ENCODE measurements around the gene IPCEF1. TPM values are rescaled to one million over a fixed set of nuclear protein-coding genes. Genes with fewer than 3 reads are reported as not detected.

IPCEF1 gene
- total and polyA plus RNA-seq, 3 donors from 2014 or later = 3.6 to 4.8 (median 4.2) TPM

DNA sequence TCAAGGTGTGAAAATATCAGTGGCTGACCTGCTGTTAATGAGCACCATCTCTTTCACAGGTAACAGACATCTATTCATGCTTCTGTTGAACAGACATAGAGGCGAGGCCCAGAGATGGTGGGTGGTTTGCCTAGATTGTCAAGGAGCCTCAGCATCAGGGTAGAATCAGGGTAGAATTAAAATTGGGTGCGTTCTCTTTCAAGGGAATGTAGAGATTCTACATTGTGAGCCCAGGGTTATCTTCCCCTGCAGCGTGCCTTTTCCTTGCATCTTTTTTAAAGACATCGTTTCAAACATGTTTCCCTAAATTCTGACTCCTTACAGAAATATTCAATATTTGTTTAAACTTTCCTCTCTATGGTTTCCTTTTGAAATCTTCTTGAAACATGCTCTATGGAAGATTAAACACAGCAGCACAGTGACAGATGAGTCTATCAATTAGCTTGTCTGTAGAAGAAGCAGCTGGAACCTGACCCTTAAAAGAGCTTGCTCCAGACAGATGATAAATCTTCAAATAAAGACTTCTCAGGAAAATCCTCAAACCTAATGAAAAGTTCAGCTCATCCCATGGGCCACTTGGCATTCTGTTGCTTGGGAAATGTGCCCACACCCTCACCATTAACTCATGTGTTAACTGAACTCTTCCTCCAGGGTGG lies 119.8 kb downstream of the IPCEF1 start:
- intact Hi-C loops (cut with DNase I; ENCODE audit: low total_unique reads) = no loop called here
- 70 to 74% methylated on average over 4 of the region's 4 CpGs for WGBS, 2 donors
- no peak overlapping the region for H3K27ac ChIP-seq
- no peaks in the 10 kb centered on the region for H3K27me3 ChIP-seq
- H3K9me3 ChIP-seq = no peaks in the 10 kb centered on the region
- H3K36me3 ChIP-seq (ENCODE audit: low read depth, missing control alignments) = no peaks in the 10 kb centered on the region
- H3K4me3 ChIP-seq = no peak overlapping the region
- no peaks in the 10 kb centered on the region for H3K4me1 ChIP-seq
- TF ChIP-seq POLR2A (IDR thresholded peaks at IDR 0.05) = no peak
- TF ChIP-seq, protein P1, sequence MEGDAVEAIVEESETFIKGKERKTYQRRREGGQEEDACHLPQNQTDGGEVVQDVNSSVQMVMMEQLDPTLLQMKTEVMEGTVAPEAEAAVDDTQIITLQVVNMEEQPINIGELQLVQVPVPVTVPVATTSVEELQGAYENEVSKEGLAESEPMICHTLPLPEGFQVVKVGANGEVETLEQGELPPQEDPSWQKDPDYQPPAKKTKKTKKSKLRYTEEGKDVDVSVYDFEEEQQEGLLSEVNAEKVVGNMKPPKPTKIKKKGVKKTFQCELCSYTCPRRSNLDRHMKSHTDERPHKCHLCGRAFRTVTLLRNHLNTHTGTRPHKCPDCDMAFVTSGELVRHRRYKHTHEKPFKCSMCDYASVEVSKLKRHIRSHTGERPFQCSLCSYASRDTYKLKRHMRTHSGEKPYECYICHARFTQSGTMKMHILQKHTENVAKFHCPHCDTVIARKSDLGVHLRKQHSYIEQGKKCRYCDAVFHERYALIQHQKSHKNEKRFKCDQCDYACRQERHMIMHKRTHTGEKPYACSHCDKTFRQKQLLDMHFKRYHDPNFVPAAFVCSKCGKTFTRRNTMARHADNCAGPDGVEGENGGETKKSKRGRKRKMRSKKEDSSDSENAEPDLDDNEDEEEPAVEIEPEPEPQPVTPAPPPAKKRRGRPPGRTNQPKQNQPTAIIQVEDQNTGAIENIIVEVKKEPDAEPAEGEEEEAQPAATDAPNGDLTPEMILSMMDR (IDR thresholded peaks at IDR 0.05) = no peak
- no peak for DNase-seq

DNA sequence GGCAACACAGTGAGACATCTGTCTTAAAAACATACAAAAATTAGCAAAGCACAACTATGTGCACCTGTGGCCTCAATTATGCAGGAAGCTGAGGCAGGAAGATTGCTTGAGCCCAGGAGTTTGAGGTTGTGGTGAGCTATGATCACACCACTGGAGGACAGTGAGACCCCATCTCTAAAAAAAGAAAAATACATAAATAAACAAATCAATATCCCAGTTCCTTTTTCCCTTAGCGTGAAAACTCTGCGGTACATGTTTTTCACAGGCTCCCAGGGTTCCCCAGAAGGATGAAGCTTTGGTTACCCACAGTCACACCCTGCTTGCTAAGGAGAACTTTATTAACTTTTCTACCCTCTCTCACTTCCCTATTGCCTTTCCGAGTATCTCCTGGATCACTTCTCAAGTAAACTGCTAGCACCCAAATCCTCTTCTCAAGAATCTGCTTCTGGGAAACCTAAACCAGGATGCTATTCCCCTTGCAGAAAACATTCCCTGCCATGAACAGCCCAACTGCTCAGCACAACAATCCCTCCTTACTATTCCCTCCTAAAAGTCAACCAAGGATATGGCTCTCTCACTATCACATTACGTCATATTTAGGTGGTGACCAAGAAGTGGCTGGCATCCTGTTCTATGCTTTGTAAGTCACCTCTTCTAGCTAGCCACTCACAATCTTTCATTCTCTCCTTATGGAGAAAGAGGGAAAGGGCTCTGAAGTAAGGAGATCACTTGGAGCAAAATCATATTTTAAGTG lies 122.4 kb downstream of the IPCEF1 start:
- no peak overlapping the region for H3K27ac ChIP-seq
- 86 to 87% methylated on average over 4 of the region's 4 CpGs for WGBS, 2 donors
- no peak overlapping the region for H3K4me3 ChIP-seq
- no peak for DNase-seq
- TF ChIP-seq POLR2A (IDR thresholded peaks at IDR 0.05) = no peak
- TF ChIP-seq, protein P1 (IDR thresholded peaks at IDR 0.05) = no peak
- no peaks in the 10 kb centered on the region for H3K36me3 ChIP-seq (ENCODE audit: low read depth, missing control alignments)
- H3K27me3 ChIP-seq = no peaks in the 10 kb centered on the region
- H3K4me1 ChIP-seq = no peaks in the 10 kb centered on the region
- H3K9me3 ChIP-seq = no peaks in the 10 kb centered on the region
- intact Hi-C loops (cut with DNase I; ENCODE audit: low total_unique reads) = no loop called here

DNA sequence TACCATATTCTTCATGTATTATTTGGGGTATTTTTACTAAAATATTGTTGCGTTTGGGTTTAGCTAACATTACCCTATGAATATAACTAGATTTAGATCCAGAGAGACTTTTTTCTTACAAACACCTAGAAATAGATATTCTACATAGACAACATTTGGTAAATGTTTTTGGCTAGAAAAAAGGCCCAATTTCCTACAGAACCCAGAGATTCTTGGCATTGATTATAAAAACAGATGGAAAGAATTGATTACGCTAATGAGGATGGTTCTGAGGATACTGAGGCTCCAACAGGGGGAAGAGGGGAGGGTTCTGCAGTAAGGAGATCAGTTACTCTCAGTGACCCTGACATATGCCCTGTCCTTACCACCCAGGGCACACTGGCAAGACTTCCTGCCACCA lies 123.2 kb downstream of the IPCEF1 start:
- H3K4me3 ChIP-seq = no peak overlapping the region
- no peaks in the 10 kb centered on the region for H3K9me3 ChIP-seq
- H3K27ac ChIP-seq = no peak overlapping the region
- no peak for DNase-seq
- H3K4me1 ChIP-seq = no peaks in the 10 kb centered on the region
- H3K36me3 ChIP-seq (ENCODE audit: low read depth, missing control alignments) = no peaks in the 10 kb centered on the region
- intact Hi-C loops (cut with DNase I; ENCODE audit: low total_unique reads) = no loop called here
- 93 to 96% methylated on average over 2 of the region's 2 CpGs for WGBS, 2 donors
- no peaks in the 10 kb centered on the region for H3K27me3 ChIP-seq
- no peak for TF ChIP-seq POLR2A (IDR thresholded peaks at IDR 0.05)
- TF ChIP-seq, protein P1 (IDR thresholded peaks at IDR 0.05) = no peak

DNA sequence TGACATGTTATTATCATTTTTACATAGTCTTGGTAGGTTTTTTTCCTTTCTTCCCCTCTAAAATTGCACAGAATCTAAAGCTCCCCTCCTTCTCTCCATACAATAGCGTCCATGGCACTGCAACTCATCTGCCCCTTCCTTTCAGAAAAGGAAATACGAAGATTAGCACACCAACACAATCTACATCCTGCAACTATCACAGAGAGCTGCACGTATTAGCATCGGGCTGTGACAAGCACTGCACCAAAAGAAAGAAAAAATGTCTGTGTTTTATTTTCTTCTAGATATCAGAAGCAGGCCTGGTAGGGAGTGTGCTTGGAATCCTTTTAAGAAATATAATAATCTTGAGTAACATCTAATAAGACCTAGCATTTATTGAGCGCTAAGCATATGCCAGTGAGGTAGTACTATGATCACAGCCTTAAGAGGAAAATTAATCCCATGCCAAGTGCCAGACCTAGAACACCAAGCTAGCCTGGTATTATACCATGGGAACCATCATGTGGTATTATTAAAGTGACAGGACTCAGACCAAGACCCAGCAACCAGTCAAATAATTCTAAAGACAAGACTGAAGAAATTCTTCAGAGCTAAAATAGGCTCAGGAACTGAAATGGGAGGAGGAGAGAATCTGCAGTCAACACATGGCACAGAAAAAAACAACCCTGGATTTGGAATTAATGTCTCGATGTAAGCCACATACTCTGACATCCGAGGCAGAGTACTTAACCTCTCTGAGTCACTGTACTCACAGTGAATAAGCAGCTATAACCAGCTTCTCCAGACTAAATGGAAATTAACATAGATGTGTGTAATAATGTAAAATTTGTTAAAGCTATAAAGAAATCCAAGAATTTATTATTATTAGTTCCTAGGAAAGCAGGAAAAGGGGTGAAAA lies 124.3 kb downstream of the IPCEF1 start:
- intact Hi-C loops (cut with DNase I; ENCODE audit: low total_unique reads) = no loop called here
- Histone ChIP-seq H3K4me1 (no peaks in the 10 kb centered on the region), H3K27me3 (no peaks in the 10 kb centered on the region), H3K9me3 (no peaks in the 10 kb centered on the region), H3K36me3 (ENCODE audit: low read depth, missing control alignments) (no peaks in the 10 kb centered on the region), H3K4me3 (no peak overlapping the region), H3K27ac (no peak overlapping the region)
- no peak for DNase-seq
- WGBS, 2 donors = 83 to 86% methylated on average over 7 of the region's 7 CpGs
- no peak for TF ChIP-seq POLR2A (IDR thresholded peaks at IDR 0.05)
- TF ChIP-seq, protein P1 (IDR thresholded peaks at IDR 0.05) = no peak

All from testis (tissue), 3 donors.